ENCODE results near the gene DLX5.

DLX5 gene

DNA sequence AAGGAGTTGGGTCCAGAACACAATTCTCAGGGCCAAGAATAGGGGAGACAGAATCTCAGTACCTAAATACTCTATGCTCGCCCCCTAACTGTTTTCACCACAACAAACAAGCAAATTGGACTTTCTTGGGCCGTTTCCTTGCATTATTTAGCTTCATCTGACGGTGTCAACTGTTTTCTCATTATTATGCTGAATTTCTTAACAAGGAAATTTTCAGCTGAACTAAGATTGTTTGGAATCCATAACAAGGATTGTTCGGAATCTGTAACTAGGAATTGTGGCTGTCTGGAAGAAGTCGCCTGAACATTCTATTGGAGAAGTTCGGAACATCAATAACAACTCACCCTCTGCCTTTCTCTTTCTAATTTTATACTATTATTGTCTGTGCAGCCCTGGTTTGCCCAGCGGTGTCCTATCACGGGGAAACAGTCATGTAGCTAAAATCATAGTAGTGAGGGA is 34.7 kb downstream of the DLX5 start:
- no peak for DNase-seq (ENCODE audit: low spot score)

GRCh38 chr7:96989241-96989858 is 35.3 kb downstream of the DLX5 start:
- no peak for DNase-seq (ENCODE audit: low spot score)

DNA sequence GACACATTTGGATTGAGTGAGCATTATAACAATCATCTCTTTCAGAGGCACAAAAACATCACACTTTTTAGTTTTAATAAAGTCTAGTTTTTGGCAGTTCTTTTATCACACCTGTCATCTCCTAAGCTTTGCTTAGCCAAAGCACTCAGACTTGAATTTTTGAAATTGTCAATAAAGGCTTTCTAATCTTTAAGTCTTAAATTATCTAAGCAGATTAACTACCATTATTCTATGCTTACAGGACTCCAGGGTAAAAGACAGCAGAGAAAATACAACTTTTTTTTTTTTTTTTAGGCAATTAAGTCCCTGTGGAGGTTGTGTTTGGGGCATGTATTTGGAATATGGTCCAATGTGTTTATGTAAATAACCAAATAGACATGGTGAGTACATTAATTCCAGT is 36.9 kb downstream of the DLX5 start:
- DNase-seq (ENCODE audit: low spot score) = no peak

DNA sequence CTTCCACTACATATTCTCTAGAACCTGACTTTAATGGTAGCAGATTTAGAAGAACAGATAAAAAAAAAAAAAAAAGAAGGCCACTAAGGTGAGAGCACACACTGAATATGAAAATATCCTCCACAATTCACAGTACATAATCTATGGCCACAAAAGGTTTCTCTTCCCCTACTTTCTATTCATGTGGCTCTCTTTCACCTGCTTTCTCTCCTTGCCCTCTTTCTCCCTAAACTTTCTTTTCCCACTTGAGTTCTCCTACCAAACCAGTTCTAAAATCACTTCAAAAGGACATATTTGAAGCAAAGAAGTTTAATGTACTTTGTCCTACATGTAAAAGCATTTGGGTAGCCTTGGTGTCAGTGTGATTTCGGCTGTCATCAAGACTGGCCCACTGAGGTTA is 37.7 kb downstream of the DLX5 start:
- DNase-seq (ENCODE audit: low spot score) = no peak

DNA sequence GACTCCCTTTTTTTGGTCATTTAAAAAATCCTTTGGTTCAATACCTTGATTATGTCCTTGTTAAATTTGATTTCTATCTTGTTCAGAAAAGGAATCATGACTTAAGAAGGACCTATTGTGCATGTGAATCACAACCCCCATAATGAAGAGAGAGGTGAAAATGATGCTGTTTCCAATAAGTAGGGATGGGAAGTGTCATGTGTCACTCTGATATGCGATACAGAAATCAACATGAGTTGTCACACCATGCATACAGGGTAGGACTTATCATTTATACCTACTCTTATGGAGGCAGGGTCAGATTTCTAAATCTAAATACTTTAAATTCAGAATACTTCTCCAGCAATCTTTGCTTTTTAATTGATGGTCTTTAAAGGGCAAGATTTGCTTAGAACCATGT is 38.6 kb downstream of the DLX5 start:
- DNase-seq (ENCODE audit: low spot score) = no peak

DNA sequence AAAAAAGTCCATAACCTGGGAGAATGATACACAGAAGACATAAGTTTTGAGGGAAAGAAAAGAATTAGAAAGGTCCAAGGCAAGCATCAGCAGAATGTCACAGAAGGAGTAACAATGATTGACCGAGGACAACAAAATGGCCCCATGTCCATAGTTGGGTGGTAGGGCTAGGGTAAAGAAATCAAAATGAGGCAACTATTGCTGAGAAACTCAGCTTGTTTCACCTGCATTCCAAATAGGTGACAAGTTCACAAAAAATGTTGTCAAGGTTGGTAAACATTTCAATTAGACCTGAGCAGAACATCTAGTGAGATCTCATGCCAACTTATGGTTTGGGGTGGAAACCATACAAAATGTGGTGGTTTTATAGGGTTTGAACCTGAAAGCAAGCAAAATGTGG is 42.0 kb downstream of the DLX5 start:
- no peak for DNase-seq (ENCODE audit: low spot score)

- DNase-seq (ENCODE audit: low spot score) = no peak
These were observed 44.9 kb downstream of the DLX5 start for GRCh38 chr7:96979551-96980276.

GRCh38 chr7:96977445-96977844 is 47.2 kb downstream of the DLX5 start:
- DNase-seq (ENCODE audit: low spot score) = no peak

GRCh38 chr7:96976106-96976505 is 48.5 kb downstream of the DLX5 start:
- no peak for DNase-seq (ENCODE audit: low spot score)

GRCh38 chr7:96973986-96974385 is 50.6 kb downstream of the DLX5 start:
- no peak for DNase-seq (ENCODE audit: low spot score)

DNA sequence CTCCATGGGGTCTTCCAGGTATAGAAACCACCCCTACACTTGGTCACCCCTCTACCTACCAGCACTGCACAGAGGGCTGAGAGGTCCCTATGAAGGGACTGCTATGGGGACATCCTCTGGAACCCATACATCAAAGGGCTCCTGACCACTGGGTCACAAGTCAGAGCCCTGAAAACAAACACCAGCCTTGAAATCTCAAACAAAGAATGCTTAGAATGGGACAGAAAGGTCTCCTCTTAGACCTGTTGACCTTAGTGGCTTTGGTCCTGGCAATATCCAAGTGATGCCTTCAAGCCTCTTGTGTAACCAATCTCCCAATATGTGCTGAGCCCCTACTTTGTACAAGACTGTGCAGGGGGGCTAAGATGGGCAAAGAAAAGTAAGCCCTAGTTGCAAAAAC is 53.9 kb downstream of the DLX5 start:
- DNase-seq (ENCODE audit: low spot score) = no peak
